ENCODE results near the gene TSSK2.

DNA sequence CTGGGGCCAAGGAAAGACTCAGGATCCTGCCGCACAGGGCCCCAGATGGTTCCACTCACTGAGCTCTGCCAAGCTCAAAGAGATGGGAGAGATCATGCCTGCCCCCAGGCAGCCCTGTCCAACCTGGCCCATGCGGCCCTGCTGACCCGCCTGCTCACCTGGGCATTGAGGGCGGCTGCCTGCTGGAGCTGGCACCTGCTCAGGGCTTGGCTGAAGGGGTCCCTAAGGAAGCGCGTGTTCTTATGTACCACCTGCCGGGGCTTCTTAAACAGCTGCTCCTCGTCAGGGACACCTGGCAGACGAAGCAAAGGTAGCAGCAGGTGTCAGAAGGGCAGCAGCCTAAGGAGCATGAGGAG is 7.9 kb downstream of the TSSK2 start:
- TF ChIP-seq, protein P1, sequence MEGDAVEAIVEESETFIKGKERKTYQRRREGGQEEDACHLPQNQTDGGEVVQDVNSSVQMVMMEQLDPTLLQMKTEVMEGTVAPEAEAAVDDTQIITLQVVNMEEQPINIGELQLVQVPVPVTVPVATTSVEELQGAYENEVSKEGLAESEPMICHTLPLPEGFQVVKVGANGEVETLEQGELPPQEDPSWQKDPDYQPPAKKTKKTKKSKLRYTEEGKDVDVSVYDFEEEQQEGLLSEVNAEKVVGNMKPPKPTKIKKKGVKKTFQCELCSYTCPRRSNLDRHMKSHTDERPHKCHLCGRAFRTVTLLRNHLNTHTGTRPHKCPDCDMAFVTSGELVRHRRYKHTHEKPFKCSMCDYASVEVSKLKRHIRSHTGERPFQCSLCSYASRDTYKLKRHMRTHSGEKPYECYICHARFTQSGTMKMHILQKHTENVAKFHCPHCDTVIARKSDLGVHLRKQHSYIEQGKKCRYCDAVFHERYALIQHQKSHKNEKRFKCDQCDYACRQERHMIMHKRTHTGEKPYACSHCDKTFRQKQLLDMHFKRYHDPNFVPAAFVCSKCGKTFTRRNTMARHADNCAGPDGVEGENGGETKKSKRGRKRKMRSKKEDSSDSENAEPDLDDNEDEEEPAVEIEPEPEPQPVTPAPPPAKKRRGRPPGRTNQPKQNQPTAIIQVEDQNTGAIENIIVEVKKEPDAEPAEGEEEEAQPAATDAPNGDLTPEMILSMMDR (IDR thresholded peaks at IDR 0.05; ENCODE audit: low read depth, low read length): no peak
- TF ChIP-seq EZH2phosphoT487 (IDR thresholded peaks at IDR 0.05; ENCODE audit: low read depth): no peak
